WTC11 (cell line): ENCODE data around the gene CYB561A3. TPM values are rescaled to one million over a fixed set of nuclear protein-coding genes. Genes with fewer than 3 reads are reported as not detected.

Experiments used
- ATAC-seq: fragments of 200-7000 bp; cut with Tn5 transposase; 2 replicates; pipeline ENCODE4 v1.10.0; 2021; ENCODE audit warnings: mild to moderate bottlenecking, moderate library complexity
- CTCF ChIA-PET: fragments of 300-600 bp; sonication (Branson Sonifier 250); formaldehyde crosslinking; loops from one replicate; lab custom pipeline; 2021; ENCODE audit warnings: antibody characterized with exemption; lab: Charles Lee
- POLR2A ChIA-PET: fragments of 350-600 bp; sonication (Branson Sonifier 250); formaldehyde crosslinking; loops from one replicate; lab custom pipeline; 2021; ENCODE audit warnings: antibody characterized with exemption; lab: Charles Lee
- DNase-seq: peaks from one replicate; pipeline ENCODE4 v3.0.0; 2021; ENCODE audit warnings: low spot score
- H3K27ac Mint-ChIP-seq: 2 replicates; pipeline ENCODE4 v1.8.0; 2021; ENCODE audit warnings: mixed read lengths
- H3K27me3 Mint-ChIP-seq: 2 replicates; pipeline ENCODE4 v1.8.0; 2021; ENCODE audit warnings: low read depth, mild to moderate bottlenecking, moderate library complexity, mixed read lengths
- H3K36me3 Mint-ChIP-seq: 2 replicates; pipeline ENCODE4 v1.8.0; 2021; ENCODE audit warnings: mixed read lengths
- H3K4me1 Mint-ChIP-seq: 2 replicates; pipeline ENCODE4 v1.8.0; 2022; ENCODE audit warnings: mixed read lengths
- H3K4me3 Mint-ChIP-seq: 2 replicates; pipeline ENCODE4 v1.8.0; 2021; ENCODE audit warnings: mild to moderate bottlenecking, moderate library complexity, mixed read lengths
- H3K9me3 Mint-ChIP-seq: 2 replicates; pipeline ENCODE4 v1.8.0; 2021; ENCODE audit warnings: mixed read lengths
- CREB1 ChIP-seq: sonication (generic); formaldehyde crosslinking; IDR thresholded peaks from 2 replicates; pipeline ENCODE4 v1.8.0; 2023; ENCODE audit warnings: mild to moderate bottlenecking, missing genetic modification reagents
- GABPB1 ChIP-seq: sonication (generic); formaldehyde crosslinking; IDR thresholded peaks from 2 replicates; pipeline ENCODE4 v1.8.1; 2023; ENCODE audit warnings: mild to moderate bottlenecking, missing genetic modification reagents
- GRHL2 ChIP-seq: fragments of 250-450 bp; sonication (Bioruptor Pico); IDR thresholded peaks from 2 replicates; pipeline ENCODE4 v1.8.0; 2022; ENCODE audit warnings: mild to moderate bottlenecking, moderate library complexity; ENCODE audit not compliant: insufficient replicate concordance, severe bottlenecking
- GTF2I ChIP-seq: fragments of 250-450 bp; sonication (Bioruptor Pico); conservative IDR thresholded peaks from 2 replicates; pipeline ENCODE4 v1.4.0; 2021; ENCODE audit warnings: mild to moderate bottlenecking
- JAZF1 ChIP-seq: fragments of 250-450 bp; sonication (Bioruptor Pico); IDR thresholded peaks from 2 replicates; pipeline ENCODE4 v1.9.0; 2021; ENCODE audit warnings: moderate library complexity, mild to moderate bottlenecking, inconsistent platforms
- KAT7 ChIP-seq: sonication (generic); formaldehyde crosslinking; IDR thresholded peaks from 2 replicates; pipeline ENCODE4 v1.8.1; 2023; ENCODE audit warnings: missing genetic modification reagents, mild to moderate bottlenecking, borderline replicate concordance
- MYBL2 ChIP-seq: sonication (generic); formaldehyde crosslinking; IDR thresholded peaks from 2 replicates; pipeline ENCODE4 v1.8.1; 2023; ENCODE audit warnings: mild to moderate bottlenecking, moderate library complexity, missing genetic modification reagents
- SMAD3 ChIP-seq: sonication (generic); formaldehyde crosslinking; IDR thresholded peaks from 2 replicates; pipeline ENCODE4 v1.8.0; 2022; ENCODE audit warnings: missing genetic modification reagents, mild to moderate bottlenecking, borderline replicate concordance
- total RNA-seq: library from RNA; stranded (reverse); gene quantifications from 3 replicates; pipeline ENCODE4 v1.2.3, GENCODE V29; 2021
- TF ChIP-seq, protein P1 (sequence below): fragments of 250-450 bp; sonication (Bioruptor Pico); conservative IDR thresholded peaks from 2 replicates; pipeline ENCODE4 v1.9.0; 2021; ENCODE audit warnings: mild to moderate bottlenecking
- TF ChIP-seq, protein P2 (sequence below): sonication (generic); formaldehyde crosslinking; IDR thresholded peaks from 2 replicates; pipeline ENCODE4 v1.8.1; 2023; ENCODE audit warnings: mild to moderate bottlenecking, missing genetic modification reagents
- TF ChIP-seq, protein P3 (sequence below): fragments of 250-450 bp; sonication (Bioruptor Pico); IDR thresholded peaks from 2 replicates; pipeline ENCODE4 v2.1.2; 2022; ENCODE audit warnings: mild to moderate bottlenecking, moderate library complexity
- TF ChIP-seq, protein P4 (sequence below): sonication (generic); formaldehyde crosslinking; conservative IDR thresholded peaks from 2 replicates; pipeline ENCODE4 v1.8.1; 2022; ENCODE audit warnings: mild to moderate bottlenecking, missing genetic modification reagents
- TF ChIP-seq, protein P5 (sequence below): sonication (generic); formaldehyde crosslinking; IDR thresholded peaks from 2 replicates; pipeline ENCODE4 v1.8.1; 2022; ENCODE audit warnings: mild to moderate bottlenecking, moderate library complexity, missing genetic modification reagents
- TF ChIP-seq, protein P6 (sequence below): sonication (generic); formaldehyde crosslinking; IDR thresholded peaks from 2 replicates; pipeline ENCODE4 v1.8.1; 2023; ENCODE audit warnings: mild to moderate bottlenecking, moderate library complexity, missing genetic modification reagents

Gene CYB561A3
- total RNA-seq, 1 experiment from 2014 or later = 38.8 TPM

DNA sequence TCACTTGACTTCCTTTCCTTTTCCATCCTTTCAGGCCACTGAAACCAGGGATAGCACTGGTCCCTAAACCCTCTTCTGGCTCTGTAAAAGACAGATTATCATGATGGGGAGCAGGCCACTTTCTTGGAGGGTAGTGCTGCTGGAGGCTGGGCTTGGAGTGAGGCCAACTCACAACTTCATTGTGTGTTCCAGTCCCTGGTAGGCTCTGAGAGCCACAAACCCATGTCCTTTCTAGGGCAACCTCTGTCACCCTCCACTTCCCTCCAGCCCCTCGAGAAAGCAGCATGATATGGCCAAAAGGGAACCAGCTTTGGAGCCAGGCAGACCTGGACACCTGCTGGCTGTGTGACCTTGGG, 26.3 kb downstream of the CYB561A3 start (continued):
- TF ChIP-seq, protein P1, sequence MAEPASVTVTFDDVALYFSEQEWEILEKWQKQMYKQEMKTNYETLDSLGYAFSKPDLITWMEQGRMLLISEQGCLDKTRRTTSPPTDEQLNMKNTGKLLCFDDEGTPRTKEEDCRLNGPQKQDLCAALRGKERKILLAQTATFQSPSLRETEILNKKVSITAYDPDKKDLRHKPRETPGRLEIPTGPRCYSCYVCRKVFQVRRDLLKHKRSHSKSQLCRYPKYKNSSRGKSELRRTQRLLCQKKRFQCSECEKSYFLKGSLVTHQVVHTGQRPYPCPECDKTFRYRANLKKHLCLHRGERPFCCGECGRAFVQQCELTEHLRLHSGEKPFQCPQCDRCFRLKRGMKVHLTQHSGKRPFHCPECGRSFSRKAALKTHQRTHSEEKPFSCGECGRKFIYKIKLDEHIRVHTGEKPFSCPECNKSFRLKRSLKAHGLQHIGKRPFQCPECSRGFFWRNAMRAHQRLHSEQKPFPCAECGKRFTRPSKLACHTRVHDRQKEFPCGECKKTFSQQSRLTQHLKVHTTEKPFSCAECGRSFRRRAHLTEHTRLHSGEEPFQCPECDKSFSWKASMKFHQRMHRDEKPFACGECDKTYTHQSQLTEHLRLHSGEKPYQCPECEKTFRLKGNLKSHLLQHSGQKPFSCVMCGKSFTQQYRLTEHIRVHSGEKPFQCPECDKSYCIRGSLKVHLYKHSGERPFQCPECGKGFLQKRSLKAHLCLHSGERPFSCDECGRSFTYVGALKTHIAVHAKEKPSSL (CRISPR knock-in tag) = no peak
- TF ChIP-seq SMAD3 (CRISPR knock-in tag) (no peak), JAZF1 (CRISPR knock-in tag) (no peak)
- TF ChIP-seq, protein P2, sequence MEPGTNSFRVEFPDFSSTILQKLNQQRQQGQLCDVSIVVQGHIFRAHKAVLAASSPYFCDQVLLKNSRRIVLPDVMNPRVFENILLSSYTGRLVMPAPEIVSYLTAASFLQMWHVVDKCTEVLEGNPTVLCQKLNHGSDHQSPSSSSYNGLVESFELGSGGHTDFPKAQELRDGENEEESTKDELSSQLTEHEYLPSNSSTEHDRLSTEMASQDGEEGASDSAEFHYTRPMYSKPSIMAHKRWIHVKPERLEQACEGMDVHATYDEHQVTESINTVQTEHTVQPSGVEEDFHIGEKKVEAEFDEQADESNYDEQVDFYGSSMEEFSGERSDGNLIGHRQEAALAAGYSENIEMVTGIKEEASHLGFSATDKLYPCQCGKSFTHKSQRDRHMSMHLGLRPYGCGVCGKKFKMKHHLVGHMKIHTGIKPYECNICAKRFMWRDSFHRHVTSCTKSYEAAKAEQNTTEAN (CRISPR knock-in tag) = no peak
- TF ChIP-seq, protein P3, sequence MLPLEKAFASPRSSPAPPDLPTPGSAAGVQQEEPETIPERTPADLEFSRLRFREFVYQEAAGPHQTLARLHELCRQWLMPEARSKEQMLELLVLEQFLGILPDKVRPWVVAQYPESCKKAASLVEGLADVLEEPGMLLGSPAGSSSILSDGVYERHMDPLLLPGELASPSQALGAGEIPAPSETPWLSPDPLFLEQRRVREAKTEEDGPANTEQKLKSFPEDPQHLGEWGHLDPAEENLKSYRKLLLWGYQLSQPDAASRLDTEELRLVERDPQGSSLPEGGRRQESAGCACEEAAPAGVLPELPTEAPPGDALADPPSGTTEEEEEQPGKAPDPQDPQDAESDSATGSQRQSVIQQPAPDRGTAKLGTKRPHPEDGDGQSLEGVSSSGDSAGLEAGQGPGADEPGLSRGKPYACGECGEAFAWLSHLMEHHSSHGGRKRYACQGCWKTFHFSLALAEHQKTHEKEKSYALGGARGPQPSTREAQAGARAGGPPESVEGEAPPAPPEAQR (CRISPR knock-in tag) = no peak

DNA sequence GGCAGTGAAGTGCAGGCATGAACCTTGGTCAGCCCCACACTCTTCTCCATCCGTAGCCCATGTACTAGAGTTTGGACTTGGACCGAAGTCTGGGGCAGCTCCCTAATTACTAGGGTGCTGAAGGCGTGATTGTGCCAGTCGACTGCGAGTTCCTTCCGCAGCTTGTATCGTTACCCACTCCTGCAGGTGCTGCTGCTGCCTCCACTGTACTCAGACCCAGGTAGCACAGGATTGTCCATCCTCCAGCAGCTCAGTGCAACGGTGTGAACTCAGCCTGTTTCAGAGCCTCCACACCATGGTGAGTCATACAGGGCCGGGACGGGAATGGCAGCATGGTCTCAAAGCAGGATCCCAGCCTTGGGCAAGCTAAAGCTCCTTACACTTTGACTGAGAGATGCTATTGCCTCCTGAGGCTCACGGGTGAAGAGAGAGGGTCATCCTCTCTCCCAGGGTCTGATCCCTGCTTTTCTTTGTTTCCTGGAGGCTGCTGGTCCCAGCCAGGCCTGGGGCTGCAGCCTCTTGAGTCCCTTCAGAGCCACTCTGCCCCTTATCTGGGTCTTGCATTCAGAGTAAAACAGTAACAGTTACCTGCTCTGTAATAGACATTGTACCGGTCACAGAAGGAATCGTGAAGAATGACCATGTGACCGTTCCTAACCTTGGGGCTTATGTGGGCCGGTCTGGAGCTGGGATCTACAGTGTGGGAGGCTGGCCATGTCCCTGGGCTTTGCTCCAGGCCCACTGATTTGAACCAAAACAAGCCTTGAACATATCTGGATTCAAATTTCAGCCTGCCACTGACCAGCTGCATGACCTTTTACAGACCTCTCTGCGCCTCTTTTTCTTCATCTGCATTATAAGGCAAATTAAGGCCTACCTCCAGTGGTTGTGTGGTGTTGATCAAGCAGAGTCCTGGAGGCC, 27.0 kb downstream of the CYB561A3 start:
- ChIA-PET CTCF (interaction anchor here (0.9 to 8.1 kb wide), 10 partner anchors 14 to 111 kb away, joined by 4 to 346 read pairs (median 16); partner anchors contain the start of genes CYB561A3, TMEM138 and TMEM216), POLR2A (interaction anchor here (0.9 to 2.2 kb wide), 4 partner anchors 27 to 57 kb away, joined by 3 to 15 read pairs (median 5); partner anchors contain the start of genes CYB561A3, TMEM138, TMEM216 and VWCE)
- no peak for DNase-seq
- peak overlapping the region; percentile 79; the same call in 1 of the 2 replicates for H3K27ac Mint-ChIP-seq
- ATAC-seq = no peak
- H3K27me3 Mint-ChIP-seq = no peaks in the 10 kb centered on the region
- no peaks in the 10 kb centered on the region for H3K9me3 Mint-ChIP-seq
- H3K36me3 Mint-ChIP-seq = peaks cover 15% of the 10 kb centered on the region
- peak overlapping the region; percentile 98 for H3K4me3 Mint-ChIP-seq
- TF ChIP-seq GRHL2 (CRISPR knock-in tag) (no peak), GABPB1 (0 out of 2 replicates have a peak, but pooled peaks have one; percentile 12), CREB1 (CRISPR knock-in tag) (no peak), MYBL2 (no peak)
- peaks cover 48% of the 10 kb centered on the region for H3K4me1 Mint-ChIP-seq

DNA sequence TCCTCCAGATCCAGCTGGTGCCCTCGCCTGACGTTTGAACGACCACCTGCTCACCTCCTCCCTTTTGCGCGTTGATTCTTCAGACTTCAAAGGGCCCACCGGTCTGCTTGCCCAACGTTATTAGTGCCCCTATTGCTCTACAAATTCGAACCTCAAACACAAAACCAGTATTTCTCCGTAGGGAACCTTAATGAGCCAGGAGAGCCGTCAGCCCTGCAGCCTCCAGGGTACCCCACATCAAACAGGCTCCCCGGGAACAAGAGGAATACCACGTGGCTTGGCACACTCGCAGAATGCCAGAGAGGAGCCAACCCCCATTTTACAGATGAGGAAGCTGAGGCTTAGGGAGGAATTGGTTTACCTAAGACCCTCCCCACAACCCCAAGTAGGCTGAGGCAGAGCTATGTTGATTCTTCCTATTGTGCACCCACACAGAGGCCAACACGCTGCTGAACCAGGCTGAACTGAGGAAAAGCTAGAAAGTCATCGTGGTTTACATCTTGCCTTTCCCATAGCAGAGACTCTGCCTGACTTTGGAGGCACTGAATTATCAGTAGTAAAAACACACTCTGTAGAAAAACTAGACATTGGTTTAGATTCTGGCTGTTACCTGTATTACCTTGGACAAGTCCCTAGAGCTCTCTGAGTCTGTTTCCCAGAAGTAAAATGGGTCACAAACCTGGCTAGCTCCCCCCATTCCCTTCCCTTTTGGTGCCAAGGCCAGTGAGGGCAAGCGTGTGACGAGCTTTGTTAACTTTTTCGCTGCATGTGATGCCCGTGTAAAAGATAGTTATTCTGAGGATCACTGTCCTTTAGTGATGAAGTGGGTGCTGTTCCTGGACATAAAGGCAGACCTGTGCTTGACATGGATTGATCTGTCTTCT, 27.9 kb downstream of the CYB561A3 start:
- CTCF ChIA-PET = interaction anchor here (0.7 to 8.1 kb wide), 10 partner anchors 28 to 112 kb away, joined by 3 to 346 read pairs (median 4); partner anchors contain the start of genes CPSF7, CYB561A3, SDHAF2 and TMEM138
- Mint-ChIP-seq H3K9me3 (no peaks in the 10 kb centered on the region), H3K4me3 (peak overlapping the region; percentile 98), H3K36me3 (peaks cover 20% of the 10 kb centered on the region), H3K4me1 (peaks cover 48% of the 10 kb centered on the region), H3K27me3 (no peaks in the 10 kb centered on the region), H3K27ac (peak overlapping the region; percentile 98)
- TF ChIP-seq, protein P4, sequence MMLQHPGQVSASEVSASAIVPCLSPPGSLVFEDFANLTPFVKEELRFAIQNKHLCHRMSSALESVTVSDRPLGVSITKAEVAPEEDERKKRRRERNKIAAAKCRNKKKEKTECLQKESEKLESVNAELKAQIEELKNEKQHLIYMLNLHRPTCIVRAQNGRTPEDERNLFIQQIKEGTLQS = no peak
- TF ChIP-seq, protein P5, sequence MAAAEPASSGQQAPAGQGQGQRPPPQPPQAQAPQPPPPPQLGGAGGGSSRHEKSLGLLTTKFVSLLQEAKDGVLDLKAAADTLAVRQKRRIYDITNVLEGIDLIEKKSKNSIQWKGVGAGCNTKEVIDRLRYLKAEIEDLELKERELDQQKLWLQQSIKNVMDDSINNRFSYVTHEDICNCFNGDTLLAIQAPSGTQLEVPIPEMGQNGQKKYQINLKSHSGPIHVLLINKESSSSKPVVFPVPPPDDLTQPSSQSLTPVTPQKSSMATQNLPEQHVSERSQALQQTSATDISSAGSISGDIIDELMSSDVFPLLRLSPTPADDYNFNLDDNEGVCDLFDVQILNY (CRISPR knock-in tag) = 0 out of 2 replicates have a peak, but pooled peaks have one; percentile 29
- TF ChIP-seq GTF2I (CRISPR knock-in tag) (peak; percentile 70), KAT7 (CRISPR knock-in tag) (no peak)
- TF ChIP-seq, protein P6, sequence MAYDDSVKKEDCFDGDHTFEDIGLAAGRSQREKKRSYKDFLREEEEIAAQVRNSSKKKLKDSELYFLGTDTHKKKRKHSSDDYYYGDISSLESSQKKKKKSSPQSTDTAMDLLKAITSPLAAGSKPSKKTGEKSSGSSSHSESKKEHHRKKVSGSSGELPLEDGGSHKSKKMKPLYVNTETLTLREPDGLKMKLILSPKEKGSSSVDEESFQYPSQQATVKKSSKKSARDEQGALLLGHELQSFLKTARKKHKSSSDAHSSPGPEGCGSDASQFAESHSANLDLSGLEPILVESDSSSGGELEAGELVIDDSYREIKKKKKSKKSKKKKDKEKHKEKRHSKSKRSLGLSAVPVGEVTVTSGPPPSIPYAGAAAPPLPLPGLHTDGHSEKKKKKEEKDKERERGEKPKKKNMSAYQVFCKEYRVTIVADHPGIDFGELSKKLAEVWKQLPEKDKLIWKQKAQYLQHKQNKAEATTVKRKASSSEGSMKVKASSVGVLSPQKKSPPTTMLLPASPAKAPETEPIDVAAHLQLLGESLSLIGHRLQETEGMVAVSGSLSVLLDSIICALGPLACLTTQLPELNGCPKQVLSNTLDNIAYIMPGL (CRISPR knock-in tag) = 0 out of 2 replicates have a peak, but pooled peaks have one; percentile 10
- ATAC-seq (no peak), DNase-seq (no peak)
- POLR2A ChIA-PET = interaction anchor here (0.9 to 2.2 kb wide), 4 partner anchors 28 to 58 kb away, joined by 3 to 15 read pairs (median 5); partner anchors contain the start of genes CYB561A3, TMEM138, TMEM216 and VWCE
